ENCODE measurements around the gene CYSLTR2.

The CYSLTR2 gene

GRCh38 chr13:48642061-48642460 lies 11.7 kb upstream of the CYSLTR2 start:
- CTCF ChIA-PET, result no interaction called here
- no peak for TF ChIP-seq ZBTB21 (tag by site-specific recombination; IDR thresholded peaks at IDR 0.05)
- no peak for TF ChIP-seq GFI1B (tag by site-specific recombination; IDR thresholded peaks at IDR 0.05)
- TF ChIP-seq ZNF302 (tag by site-specific recombination; IDR thresholded peaks at IDR 0.05; ENCODE audit: low read depth), result no peak
- no peak for TF ChIP-seq ZNF140 (tag by site-specific recombination; IDR thresholded peaks at IDR 0.05)
- TF ChIP-seq ZNF558 (tag by site-specific recombination; IDR thresholded peaks at IDR 0.05), result no peak
- H3K9me3 ChIP-seq (ENCODE audit: control insufficient read depth, insufficient read depth, low read depth, low read length), result no peaks in the 10 kb centered on the region

GRCh38 chr13:48643159-48643558 lies 10.6 kb upstream of the CYSLTR2 start:
- Histone ChIP-seq H3K36me3 (ENCODE audit: control insufficient read depth in 2 of 2, insufficient read depth in 1 of 2, low read length in 2 of 2) (no peaks in the 10 kb centered on the region), H3K4me1 (ENCODE audit: control insufficient read depth, insufficient read depth, low read length) (no peaks in the 10 kb centered on the region), H3K4me3 (ENCODE audit: low read depth, low read length) (no peak overlapping the region), H3K27ac (ENCODE audit: extremely low read depth, low read depth, low read length) (no peak overlapping the region), H3K9me3 (ENCODE audit: control insufficient read depth, insufficient read depth, low read depth, low read length) (no peaks in the 10 kb centered on the region)
- ChIA-PET CTCF (no interaction called here), POLR2A (no interaction called here)
- TF ChIP-seq SP2 (tag by site-specific recombination; IDR thresholded peaks at IDR 0.05) (no peak), SCRT1 (tag by site-specific recombination; IDR thresholded peaks at IDR 0.05; ENCODE audit: borderline replicate concordance) (no peak), ZNF473 (tag by site-specific recombination; IDR thresholded peaks at IDR 0.05) (no peak), SP7 (tag by site-specific recombination; IDR thresholded peaks at IDR 0.05) (no peak), ZSCAN18 (tag by site-specific recombination; IDR thresholded peaks at IDR 0.05) (no peak), HIC1 (tag by site-specific recombination; IDR thresholded peaks at IDR 0.05) (no peak), BCL6B (tag by site-specific recombination; IDR thresholded peaks at IDR 0.05) (no peak), ZNF423 (tag by site-specific recombination; IDR thresholded peaks at IDR 0.05) (no peak), ZNF121 (tag by site-specific recombination; IDR thresholded peaks at IDR 0.05) (no peak), PATZ1 (tag by site-specific recombination; IDR thresholded peaks at IDR 0.05) (no peak)

More at GRCh38 chr13:48642061-48642460, 11.7 kb upstream of the CYSLTR2 start:
- POLR2A ChIA-PET, result no interaction called here
- Histone ChIP-seq H3K36me3 (ENCODE audit: control insufficient read depth in 2 of 2, insufficient read depth in 1 of 2, low read length in 2 of 2) (no peaks in the 10 kb centered on the region), H3K4me3 (ENCODE audit: low read depth, low read length) (no peak overlapping the region), H3K27ac (ENCODE audit: extremely low read depth, low read depth, low read length) (no peak overlapping the region), H3K4me1 (ENCODE audit: control insufficient read depth, insufficient read depth, low read length) (no peaks in the 10 kb centered on the region)

- Histone ChIP-seq H3K4me3 (ENCODE audit: low read depth, low read length) (no peak overlapping the region), H3K4me1 (ENCODE audit: control insufficient read depth, insufficient read depth, low read length) (no peaks in the 10 kb centered on the region), H3K9me3 (ENCODE audit: control insufficient read depth, insufficient read depth, low read depth, low read length) (no peaks in the 10 kb centered on the region), H3K36me3 (ENCODE audit: control insufficient read depth in 2 of 2, insufficient read depth in 1 of 2, low read length in 2 of 2) (no peaks in the 10 kb centered on the region), H3K27ac (ENCODE audit: extremely low read depth, low read depth, low read length) (no peak overlapping the region)
- TF ChIP-seq ZNF48 (tag by site-specific recombination; IDR thresholded peaks at IDR 0.05), result no peak
- TF ChIP-seq ZNF561 (tag by site-specific recombination; IDR thresholded peaks at IDR 0.05; ENCODE audit: borderline replicate concordance), result no peak
- no peak for TF ChIP-seq ZNF629 (tag by site-specific recombination; IDR thresholded peaks at IDR 0.05)
- TF ChIP-seq ZSCAN23 (tag by site-specific recombination; IDR thresholded peaks at IDR 0.05), result no peak
- TF ChIP-seq ZNF704 (tag by site-specific recombination; IDR thresholded peaks at IDR 0.05), result no peak
- TF ChIP-seq HOXA7 (CRISPR knock-in tag; IDR thresholded peaks at IDR 0.05; ENCODE audit: borderline replicate concordance), result no peak
- no peak for TF ChIP-seq SP2 (tag by site-specific recombination; IDR thresholded peaks at IDR 0.05)
- POLR2A ChIA-PET, result no interaction called here
- CTCF ChIA-PET, result no interaction called here
These were observed 9.6 kb upstream of the CYSLTR2 start for GRCh38 chr13:48644141-48644540.

Data from HEK293 (cell line).